HepG2 (cell line): ENCODE measurements around the gene FSCN2. TPM values are rescaled to one million over a fixed set of nuclear protein-coding genes. Genes with fewer than 3 reads are reported as not detected.

Source experiments
- ARNT2 ChIP-seq: sonication (generic); formaldehyde crosslinking; IDR thresholded peaks from 2 replicates; pipeline ENCODE4 v1.8.0; 2022; ENCODE audit warnings: mild to moderate bottlenecking, low read depth, missing genetic modification reagents, moderate library complexity
- GABPB1 ChIP-seq: IDR thresholded peaks from 2 replicates; pipeline ENCODE4 v1.6.1; 2016; ENCODE audit warnings: mild to moderate bottlenecking, missing genetic modification reagents, moderate library complexity, missing compliant biosample characterization
- GATAD1 ChIP-seq: IDR thresholded peaks from 2 replicates; pipeline ENCODE4 v1.6.1; 2016; ENCODE audit warnings: missing genetic modification reagents, missing compliant biosample characterization
- KAT8 ChIP-seq: IDR thresholded peaks from 2 replicates; pipeline ENCODE4 v1.6.1; 2016; ENCODE audit warnings: missing genetic modification reagents, missing compliant biosample characterization
- KMT2B ChIP-seq: IDR thresholded peaks from 2 replicates; pipeline ENCODE4 v1.6.1; 2016; ENCODE audit warnings: missing genetic modification reagents, missing compliant biosample characterization
- MATR3 ChIP-seq: sonication (generic); formaldehyde crosslinking; IDR thresholded peaks from 2 replicates; pipeline ENCODE4 v1.4.0; 2020; ENCODE audit warnings: missing genetic modification reagents
- MTA1 ChIP-seq: sonication (generic); formaldehyde crosslinking; IDR thresholded peaks from 2 replicates; pipeline ENCODE4 v1.4.0; 2020; ENCODE audit warnings: missing genetic modification reagents, mild to moderate bottlenecking, borderline replicate concordance
- POGK ChIP-seq: sonication (generic); formaldehyde crosslinking; conservative IDR thresholded peaks from 2 replicates; pipeline ENCODE4 v1.8.0; 2022; ENCODE audit warnings: mild to moderate bottlenecking, moderate library complexity, missing genetic modification reagents
- SATB2 ChIP-seq: sonication (generic); formaldehyde crosslinking; IDR thresholded peaks from 2 replicates; pipeline ENCODE4 v1.5.0; 2020; ENCODE audit warnings: missing genetic modification reagents
- STAT5B ChIP-seq: sonication (generic); formaldehyde crosslinking; IDR thresholded peaks from 2 replicates; pipeline ENCODE4 v1.4.0; 2020; ENCODE audit warnings: missing genetic modification reagents
- TEAD3 ChIP-seq: optimal IDR thresholded peaks from 2 replicates; pipeline ENCODE3; 2016; ENCODE audit warnings: borderline replicate concordance
- ZBTB4 ChIP-seq: sonication (generic); formaldehyde crosslinking; IDR thresholded peaks from 2 replicates; pipeline ENCODE4 v1.4.0; 2020; ENCODE audit warnings: missing genetic modification reagents, mild to moderate bottlenecking, borderline replicate concordance
- ZKSCAN8 ChIP-seq: IDR thresholded peaks from 2 replicates; pipeline ENCODE4 v1.6.1; 2016; ENCODE audit warnings: borderline replicate concordance, missing genetic modification reagents, missing compliant biosample characterization
- ZNF20 ChIP-seq: sonication (generic); formaldehyde crosslinking; IDR thresholded peaks from 2 replicates; pipeline ENCODE4 v1.4.0; 2020; ENCODE audit warnings: mild to moderate bottlenecking, moderate library complexity, missing genetic modification reagents
- ZNF281 ChIP-seq: sonication (generic); formaldehyde crosslinking; IDR thresholded peaks from 2 replicates; pipeline ENCODE4 v1.4.0; 2020; ENCODE audit warnings: missing genetic modification reagents, borderline replicate concordance
- ZNF296 ChIP-seq: sonication (generic); formaldehyde crosslinking; conservative IDR thresholded peaks from 2 replicates; pipeline ENCODE4 v1.5.0; 2020; ENCODE audit warnings: mild to moderate bottlenecking, missing genetic modification reagents
- ZNF446 ChIP-seq: sonication (generic); formaldehyde crosslinking; IDR thresholded peaks from 2 replicates; pipeline ENCODE4 v1.5.0; 2020; ENCODE audit warnings: mild to moderate bottlenecking, missing genetic modification reagents
- ZNF652 ChIP-seq: IDR thresholded peaks from 2 replicates; pipeline ENCODE4 v1.6.1; 2016; ENCODE audit warnings: low read depth, borderline replicate concordance
- ZSCAN29 ChIP-seq: sonication (generic); formaldehyde crosslinking; conservative IDR thresholded peaks from 2 replicates; pipeline ENCODE4 v1.4.0; 2020; ENCODE audit warnings: mild to moderate bottlenecking, missing genetic modification reagents
- polyA plus RNA-seq, 8 experiments: library from polyadenylated mRNA; depleted of rRNA in 3 of 8; stranded (reverse) in 7 of 8; unstranded in 1 of 8; fragments of >200 nt; fragmentation: Illumina TruSeq in 4 of 8; extraction: Trizol in 4 of 8; gene quantifications; 2 replicates each; pipeline versions ENCODE4 v1.2.1 to v1.2.3, GENCODE V29; 2011 to 2016; ENCODE audit warnings: low read depth in 4 of 8, missing spikeins in 1 of 8, mixed read lengths in 1 of 8; ENCODE audit not compliant: insufficient read depth in 1 of 8
- total RNA-seq, 5 experiments: library from RNA; depleted of rRNA; stranded (reverse); fragments of >200 nt; fragmentation: Illumina TruSeq; extraction: Trizol; gene quantifications; 2 replicates each; pipeline ENCODE4 v1.2.3, GENCODE V29; 2016; ENCODE audit warnings: low read depth in 1 of 5
- TF ChIP-seq, protein P1 (sequence below): sonication (generic); formaldehyde crosslinking; IDR thresholded peaks from 2 replicates; pipeline ENCODE4; 2020; ENCODE audit warnings: missing genetic modification reagents, mild to moderate bottlenecking, borderline replicate concordance

The FSCN2 gene
- total and polyA plus RNA-seq, 2 of the 13 experiments (the other 11 are each of a cell fraction or from before 2014, with no cell fraction given), result 0.09 TPM; not detected in 1

DNA sequence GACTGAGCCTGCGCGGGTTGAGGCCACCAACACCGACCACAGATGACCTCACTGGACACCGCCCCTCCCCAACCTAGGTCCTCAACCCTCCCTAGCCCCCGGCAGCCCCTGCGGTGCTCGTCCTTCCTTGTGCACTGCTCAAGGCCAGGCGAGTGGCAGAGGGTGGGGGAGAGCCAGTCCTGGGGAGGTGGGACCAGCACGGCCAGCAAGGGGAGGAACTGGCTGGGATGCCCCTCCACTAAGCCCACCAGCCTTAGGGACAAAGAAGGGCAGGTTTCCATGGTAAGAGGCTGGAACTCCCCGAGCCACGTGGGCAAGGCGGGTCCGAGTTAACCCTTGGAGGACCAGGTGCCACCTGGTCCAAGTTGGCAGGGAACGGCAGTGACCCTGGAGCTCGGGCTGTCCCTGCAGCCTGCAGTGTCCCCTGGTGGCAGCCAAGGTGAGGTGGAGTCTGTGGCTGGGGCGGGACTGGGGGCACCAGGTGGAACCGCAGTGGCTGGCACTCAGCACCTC, 9.2 kb downstream of the FSCN2 start (continued):
- TF ChIP-seq ZNF281 (CRISPR knock-in tag) (no peak), GATAD1 (0 out of 2 replicates have a peak, but pooled peaks have one; percentile 23), ARNT2 (CRISPR knock-in tag) (no peak), ZSCAN29 (CRISPR knock-in tag) (no peak), TEAD3 (CRISPR knock-in tag) (no peak), ZNF652 (CRISPR knock-in tag) (peak; percentile 94), ZKSCAN8 (CRISPR knock-in tag) (no peak), GABPB1 (CRISPR knock-in tag) (peak; percentile 44; the same call in 1 of the 2 replicates), ZBTB4 (CRISPR knock-in tag) (0 out of 2 replicates have a peak, but pooled peaks have one; percentile 52), ZNF20 (CRISPR knock-in tag) (no peak), KMT2B (CRISPR knock-in tag) (no peak), SATB2 (CRISPR knock-in tag) (no peak), ZNF296 (CRISPR knock-in tag) (no peak), MATR3 (CRISPR knock-in tag) (no peak), STAT5B (CRISPR knock-in tag) (no peak), MTA1 (peak; percentile 66; the same call in 1 of the 2 replicates), KAT8 (no peak), ZNF446 (no peak), POGK (CRISPR knock-in tag) (no peak)
- TF ChIP-seq, protein P1, sequence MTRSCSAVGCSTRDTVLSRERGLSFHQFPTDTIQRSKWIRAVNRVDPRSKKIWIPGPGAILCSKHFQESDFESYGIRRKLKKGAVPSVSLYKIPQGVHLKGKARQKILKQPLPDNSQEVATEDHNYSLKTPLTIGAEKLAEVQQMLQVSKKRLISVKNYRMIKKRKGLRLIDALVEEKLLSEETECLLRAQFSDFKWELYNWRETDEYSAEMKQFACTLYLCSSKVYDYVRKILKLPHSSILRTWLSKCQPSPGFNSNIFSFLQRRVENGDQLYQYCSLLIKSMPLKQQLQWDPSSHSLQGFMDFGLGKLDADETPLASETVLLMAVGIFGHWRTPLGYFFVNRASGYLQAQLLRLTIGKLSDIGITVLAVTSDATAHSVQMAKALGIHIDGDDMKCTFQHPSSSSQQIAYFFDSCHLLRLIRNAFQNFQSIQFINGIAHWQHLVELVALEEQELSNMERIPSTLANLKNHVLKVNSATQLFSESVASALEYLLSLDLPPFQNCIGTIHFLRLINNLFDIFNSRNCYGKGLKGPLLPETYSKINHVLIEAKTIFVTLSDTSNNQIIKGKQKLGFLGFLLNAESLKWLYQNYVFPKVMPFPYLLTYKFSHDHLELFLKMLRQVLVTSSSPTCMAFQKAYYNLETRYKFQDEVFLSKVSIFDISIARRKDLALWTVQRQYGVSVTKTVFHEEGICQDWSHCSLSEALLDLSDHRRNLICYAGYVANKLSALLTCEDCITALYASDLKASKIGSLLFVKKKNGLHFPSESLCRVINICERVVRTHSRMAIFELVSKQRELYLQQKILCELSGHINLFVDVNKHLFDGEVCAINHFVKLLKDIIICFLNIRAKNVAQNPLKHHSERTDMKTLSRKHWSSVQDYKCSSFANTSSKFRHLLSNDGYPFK (CRISPR knock-in tag), result no peak
